ENCODE results near the gene MAGI2. TPM values are rescaled to one million over a fixed set of nuclear protein-coding genes. Genes with fewer than 3 reads are reported as not detected.

The MAGI2 gene
- total RNA-seq, 1 donor = 0.42 TPM

DNA sequence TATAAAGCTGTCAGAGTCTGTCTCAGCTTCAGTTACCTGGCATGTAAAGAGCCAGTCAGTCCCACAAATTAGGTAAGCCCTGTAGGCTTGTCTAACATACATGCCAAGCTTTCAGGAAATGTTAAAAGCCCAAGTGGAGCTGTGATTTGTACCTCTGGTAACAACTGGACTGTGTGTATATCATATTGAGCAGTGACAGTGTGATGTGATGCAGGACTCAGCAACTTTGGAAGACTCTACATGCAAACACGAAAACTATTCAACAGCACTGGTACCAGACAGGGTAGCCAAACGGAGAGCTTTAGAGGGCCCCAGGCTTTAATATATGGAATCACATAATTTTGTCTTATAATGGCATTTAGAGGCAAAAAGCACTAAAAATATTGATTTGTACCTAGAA, 1066.9 kb downstream of the MAGI2 start:
- H3K4me1 ChIP-seq (ENCODE audit: insufficient read depth, low read length) = no peaks in the 10 kb centered on the region
- H3K9me3 ChIP-seq (ENCODE audit: low read depth, low read length) = no peaks in the 10 kb centered on the region
- no peaks in the 10 kb centered on the region for H3K27me3 ChIP-seq (ENCODE audit: insufficient read depth, low read length)
- no peak overlapping the region for H3K4me3 ChIP-seq (ENCODE audit: low read length)

DNA sequence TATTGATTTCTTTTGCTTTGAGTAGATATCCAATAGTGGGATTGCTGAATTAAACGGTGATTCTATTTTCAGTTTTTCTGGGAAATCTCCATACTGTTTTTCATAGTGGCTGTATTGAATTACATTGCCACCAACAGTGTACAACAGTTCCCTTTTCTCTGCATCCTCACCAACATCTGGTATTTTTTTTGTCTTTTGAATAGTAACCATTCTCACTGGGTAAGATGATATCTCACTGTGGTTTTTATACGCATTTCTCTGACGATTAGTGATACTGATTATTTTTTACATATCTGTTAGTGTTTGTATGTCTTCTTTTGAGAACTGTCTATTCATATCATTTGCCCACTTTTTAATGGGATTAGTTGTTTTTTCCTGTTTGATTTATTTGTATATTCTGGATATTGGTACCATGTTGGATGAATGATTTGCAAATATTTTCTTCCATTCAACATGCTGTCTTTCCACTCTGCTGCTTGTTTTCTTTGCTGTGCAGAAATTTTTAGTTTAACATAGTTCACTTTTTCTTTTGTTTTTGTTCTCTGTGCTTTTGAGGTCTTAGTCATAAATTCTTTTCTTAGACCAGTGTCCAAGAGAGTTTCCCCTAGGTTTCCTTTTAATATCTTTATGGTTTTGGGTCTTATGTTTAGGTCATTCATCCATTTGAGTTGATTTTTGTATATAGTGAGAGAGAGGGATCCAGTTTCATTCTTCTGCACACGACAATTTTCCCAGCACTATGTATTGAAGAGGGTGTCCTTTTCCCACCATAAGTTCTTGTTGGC, 1070.2 kb downstream of the MAGI2 start:
- Histone ChIP-seq H3K4me1 (ENCODE audit: insufficient read depth, low read length) (no peaks in the 10 kb centered on the region), H3K9me3 (ENCODE audit: low read depth, low read length) (no peaks in the 10 kb centered on the region), H3K4me3 (ENCODE audit: low read length) (no peak overlapping the region), H3K27me3 (ENCODE audit: insufficient read depth, low read length) (no peaks in the 10 kb centered on the region)

- no peaks in the 10 kb centered on the region for H3K9me3 ChIP-seq (ENCODE audit: low read depth, low read length)
- H3K4me1 ChIP-seq (ENCODE audit: insufficient read depth, low read length) = no peaks in the 10 kb centered on the region
- H3K4me3 ChIP-seq (ENCODE audit: low read length) = no peak overlapping the region
- H3K27me3 ChIP-seq (ENCODE audit: insufficient read depth, low read length) = no peaks in the 10 kb centered on the region
Observed at GRCh38 chr7:78379148-78379547, 1074.3 kb downstream of the MAGI2 start.

- Histone ChIP-seq H3K27me3 (ENCODE audit: insufficient read depth, low read length) (no peaks in the 10 kb centered on the region), H3K4me1 (ENCODE audit: insufficient read depth, low read length) (no peaks in the 10 kb centered on the region), H3K9me3 (ENCODE audit: low read depth, low read length) (no peaks in the 10 kb centered on the region), H3K4me3 (ENCODE audit: low read length) (no peak overlapping the region)
Observed at GRCh38 chr7:78377532-78377931, 1075.9 kb downstream of the MAGI2 start.

- H3K9me3 ChIP-seq (ENCODE audit: low read depth, low read length) = no peaks in the 10 kb centered on the region
- H3K4me3 ChIP-seq (ENCODE audit: low read length) = no peak overlapping the region
- no peaks in the 10 kb centered on the region for H3K27me3 ChIP-seq (ENCODE audit: insufficient read depth, low read length)
- H3K4me1 ChIP-seq (ENCODE audit: insufficient read depth, low read length) = no peaks in the 10 kb centered on the region
Observed at GRCh38 chr7:78370936-78371335, 1082.5 kb downstream of the MAGI2 start.

GRCh38 chr7:78368771-78369170, 1084.7 kb downstream of the MAGI2 start:
- H3K4me3 ChIP-seq (ENCODE audit: low read length) = no peak overlapping the region
- H3K9me3 ChIP-seq (ENCODE audit: low read depth, low read length) = no peaks in the 10 kb centered on the region
- no peaks in the 10 kb centered on the region for H3K27me3 ChIP-seq (ENCODE audit: insufficient read depth, low read length)
- H3K4me1 ChIP-seq (ENCODE audit: insufficient read depth, low read length) = no peaks in the 10 kb centered on the region

- Histone ChIP-seq H3K27me3 (ENCODE audit: insufficient read depth, low read length) (no peaks in the 10 kb centered on the region), H3K9me3 (ENCODE audit: low read depth, low read length) (no peaks in the 10 kb centered on the region), H3K4me3 (ENCODE audit: low read length) (no peak overlapping the region), H3K4me1 (ENCODE audit: insufficient read depth, low read length) (no peaks in the 10 kb centered on the region)
Observed at GRCh38 chr7:78367280-78367773, 1086.1 kb downstream of the MAGI2 start.

- Histone ChIP-seq H3K4me3 (ENCODE audit: low read length) (no peak overlapping the region), H3K27me3 (ENCODE audit: insufficient read depth, low read length) (no peaks in the 10 kb centered on the region), H3K9me3 (ENCODE audit: low read depth, low read length) (no peaks in the 10 kb centered on the region), H3K4me1 (ENCODE audit: insufficient read depth, low read length) (no peaks in the 10 kb centered on the region)
Observed at GRCh38 chr7:78363866-78364265, 1089.6 kb downstream of the MAGI2 start.

- no peaks in the 10 kb centered on the region for H3K9me3 ChIP-seq (ENCODE audit: low read depth, low read length)
- no peak overlapping the region for H3K4me3 ChIP-seq (ENCODE audit: low read length)
- no peaks in the 10 kb centered on the region for H3K4me1 ChIP-seq (ENCODE audit: insufficient read depth, low read length)
- H3K27me3 ChIP-seq (ENCODE audit: insufficient read depth, low read length) = no peaks in the 10 kb centered on the region
Observed at GRCh38 chr7:78359836-78360235, 1093.6 kb downstream of the MAGI2 start.

- no peak overlapping the region for H3K4me3 ChIP-seq (ENCODE audit: low read length)
- no peaks in the 10 kb centered on the region for H3K4me1 ChIP-seq (ENCODE audit: insufficient read depth, low read length)
- H3K9me3 ChIP-seq (ENCODE audit: low read depth, low read length) = no peaks in the 10 kb centered on the region
- no peaks in the 10 kb centered on the region for H3K27me3 ChIP-seq (ENCODE audit: insufficient read depth, low read length)
Observed at GRCh38 chr7:78357709-78358108, 1095.8 kb downstream of the MAGI2 start.

DNA sequence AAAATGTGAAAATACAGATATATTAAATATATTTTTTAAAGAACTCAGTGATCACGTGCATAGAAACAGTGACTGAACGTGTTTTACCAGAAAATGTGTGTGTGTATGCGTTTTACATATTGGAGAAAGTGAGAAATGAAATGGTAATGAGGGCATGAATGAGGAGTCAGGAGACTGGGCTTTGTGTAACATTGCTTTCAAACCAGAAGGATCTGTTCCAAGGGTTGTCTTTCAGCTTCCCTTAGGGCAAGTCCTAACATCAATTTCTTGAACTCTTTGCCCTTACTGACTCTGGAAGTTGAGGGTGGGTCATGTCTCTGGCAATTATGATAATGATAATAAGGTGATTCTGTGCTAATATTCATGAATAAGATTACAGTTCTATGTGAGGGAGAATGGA, 1097.6 kb downstream of the MAGI2 start:
- H3K9me3 ChIP-seq (ENCODE audit: low read depth, low read length) = no peaks in the 10 kb centered on the region
- no peaks in the 10 kb centered on the region for H3K27me3 ChIP-seq (ENCODE audit: insufficient read depth, low read length)
- H3K4me3 ChIP-seq (ENCODE audit: low read length) = no peak overlapping the region
- H3K4me1 ChIP-seq (ENCODE audit: insufficient read depth, low read length) = no peaks in the 10 kb centered on the region

- Histone ChIP-seq H3K4me3 (ENCODE audit: low read length) (no peak overlapping the region), H3K4me1 (ENCODE audit: insufficient read depth, low read length) (no peaks in the 10 kb centered on the region), H3K27me3 (ENCODE audit: insufficient read depth, low read length) (no peaks in the 10 kb centered on the region), H3K9me3 (ENCODE audit: low read depth, low read length) (no peaks in the 10 kb centered on the region)
Observed at GRCh38 chr7:78350926-78351325, 1102.5 kb downstream of the MAGI2 start.

DNA sequence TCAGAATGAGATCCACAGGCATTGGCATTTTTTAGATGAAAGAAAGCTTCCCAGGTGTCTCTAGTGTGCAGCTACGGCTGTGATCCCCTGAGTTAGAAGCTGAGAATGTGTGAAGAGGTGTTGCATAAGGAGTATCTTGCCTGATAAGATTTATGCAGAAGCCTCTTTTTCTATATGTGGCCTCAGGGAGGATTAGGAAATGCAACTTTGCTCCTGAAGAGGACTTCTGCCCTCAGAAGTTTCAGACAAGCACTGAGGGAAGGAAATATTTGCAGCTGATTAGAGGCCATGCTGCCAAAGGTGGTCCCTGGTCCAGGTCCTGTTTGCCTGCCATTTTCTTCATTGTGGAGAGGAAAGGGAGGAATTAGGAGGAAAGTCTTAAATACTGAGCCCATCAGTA, 1103.1 kb downstream of the MAGI2 start:
- H3K27me3 ChIP-seq (ENCODE audit: insufficient read depth, low read length) = no peaks in the 10 kb centered on the region
- H3K9me3 ChIP-seq (ENCODE audit: low read depth, low read length) = no peaks in the 10 kb centered on the region
- no peaks in the 10 kb centered on the region for H3K4me1 ChIP-seq (ENCODE audit: insufficient read depth, low read length)
- no peak overlapping the region for H3K4me3 ChIP-seq (ENCODE audit: low read length)

DNA sequence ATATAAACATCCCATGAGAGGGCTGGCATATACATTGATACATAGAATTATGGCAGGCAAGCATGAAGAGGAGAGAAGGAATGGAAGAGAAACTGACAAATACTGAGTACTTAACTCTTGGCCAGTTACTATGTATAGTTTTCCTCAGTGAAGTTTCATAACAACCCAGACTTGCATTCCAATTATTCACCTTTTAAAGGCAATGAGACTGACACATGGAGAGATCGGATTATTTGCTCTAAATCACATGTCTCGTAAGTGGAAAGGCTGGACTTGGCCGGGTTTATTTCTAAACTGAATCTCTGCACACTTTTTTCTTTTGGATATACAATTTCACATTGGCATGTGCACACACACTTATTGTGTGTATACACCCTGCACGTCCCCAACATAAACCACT, 1106.6 kb downstream of the MAGI2 start:
- Histone ChIP-seq H3K27me3 (ENCODE audit: insufficient read depth, low read length) (no peaks in the 10 kb centered on the region), H3K4me1 (ENCODE audit: insufficient read depth, low read length) (no peaks in the 10 kb centered on the region), H3K9me3 (ENCODE audit: low read depth, low read length) (no peaks in the 10 kb centered on the region), H3K4me3 (ENCODE audit: low read length) (no peak overlapping the region)

- H3K4me1 ChIP-seq (ENCODE audit: insufficient read depth, low read length) = no peaks in the 10 kb centered on the region
- H3K4me3 ChIP-seq (ENCODE audit: low read length) = no peak overlapping the region
- no peaks in the 10 kb centered on the region for H3K9me3 ChIP-seq (ENCODE audit: low read depth, low read length)
- H3K27me3 ChIP-seq (ENCODE audit: insufficient read depth, low read length) = no peaks in the 10 kb centered on the region
Observed at GRCh38 chr7:78345979-78346378, 1107.5 kb downstream of the MAGI2 start.

GRCh38 chr7:78345293-78345911, 1108.1 kb downstream of the MAGI2 start:
- Histone ChIP-seq H3K27me3 (ENCODE audit: insufficient read depth, low read length) (no peaks in the 10 kb centered on the region), H3K4me3 (ENCODE audit: low read length) (no peak overlapping the region), H3K4me1 (ENCODE audit: insufficient read depth, low read length) (no peaks in the 10 kb centered on the region), H3K9me3 (ENCODE audit: low read depth, low read length) (no peaks in the 10 kb centered on the region)
